ENCODE measurements around the gene KSR1.
"Not testable (repeated sequence)": the region's sequence is repeated elsewhere in the genome, so short reads cannot be mapped to it uniquely, and the experiment has no call there.

- not testable (repeated sequence) for TF ChIP-seq POLR2A, CTCF (IDR thresholded peaks at IDR 0.05)
Measured at GRCh38 chr17:27653449-27653971, 197.3 kb downstream of the KSR1 start.

Data from Peyer's patch (tissue), 4 donors.